Activated B cell treated with CpG ODN at 0.5 μM for 24 hours (primary cell): Measurements from ENCODE around the gene AURKAIP1. TPM values are rescaled to one million over a fixed set of nuclear protein-coding genes. Genes with fewer than 3 reads are reported as not detected.

Experiments used
- ATAC-seq: fragments of 200-7000 bp; cut with Tn5 transposase; one replicate; pipeline ENCODE4 v1.10.0; 2021; ENCODE audit warnings: low read depth, mild to moderate bottlenecking, moderate library complexity
- CTCF ChIA-PET: fragments of 350-600 bp; sonication (Branson Sonifier 250); formaldehyde crosslinking; loops from one replicate; lab custom pipeline; 2021; ENCODE audit warnings: antibody characterized with exemption; lab: Charles Lee
- POLR2A ChIA-PET: fragments of 350-600 bp; sonication (Branson Sonifier 250); formaldehyde crosslinking; loops from one replicate; lab custom pipeline; 2021; ENCODE audit warnings: antibody characterized with exemption; lab: Charles Lee
- DNase-seq: peaks from one replicate; pipeline ENCODE4 v3.0.0; 2022
- H3K27ac Mint-ChIP-seq: one replicate; pipeline ENCODE4 v1.8.0; 2020; ENCODE audit warnings: mixed read lengths
- H3K27me3 Mint-ChIP-seq: one replicate; pipeline ENCODE4 v1.8.0; 2021; ENCODE audit warnings: mixed read lengths
- H3K36me3 Mint-ChIP-seq: one replicate; pipeline ENCODE4 v1.8.0; 2021; ENCODE audit warnings: low read depth, mixed read lengths
- H3K4me1 Mint-ChIP-seq: one replicate; pipeline ENCODE4 v1.8.0; 2021; ENCODE audit warnings: mixed read lengths
- H3K4me3 Mint-ChIP-seq: one replicate; pipeline ENCODE4 v1.8.0; 2020; ENCODE audit warnings: mild to moderate bottlenecking, mixed read lengths
- H3K9me3 Mint-ChIP-seq: one replicate; pipeline ENCODE4 v1.8.0; 2020; ENCODE audit warnings: mixed read lengths
- CTCF ChIP-seq: fragments of 200-600 bp; IDR thresholded peaks from one replicate; pipeline ENCODE4 v1.8.0; 2022; ENCODE audit warnings: antibody characterized with exemption, mild to moderate bottlenecking
- intact Hi-C: fragments of 100-400 bp; cut with micrococcal nuclease; formaldehyde crosslinking; loops from one replicate; pipeline ENCODE4 v1.15.1; 2024
- total RNA-seq: library from RNA; stranded (reverse); gene quantifications from 2 replicates; pipeline ENCODE4 v1.2.3, GENCODE V29; 2022

Gene AURKAIP1
- total RNA-seq, 1 donor from 2014 or later = 91.5 TPM

GRCh38 chr1:1327291-1327690, 47.7 kb downstream of the AURKAIP1 start:
- CTCF ChIA-PET = no interaction called here

GRCh38 chr1:1326075-1326605, 48.9 kb downstream of the AURKAIP1 start:
- H3K4me1 Mint-ChIP-seq = peaks cover 54% of the 10 kb centered on the region
- intact Hi-C loops = no loop called here
- peaks cover 11% of the 10 kb centered on the region for H3K36me3 Mint-ChIP-seq
- no peak for ATAC-seq
- H3K27me3 Mint-ChIP-seq = no peaks in the 10 kb centered on the region
- DNase-seq = no peak
- POLR2A ChIA-PET = interaction anchor here (0.8 kb wide), 1 partner anchor 15 kb away, joined by 3 read pairs; no protein-coding TSS in a partner anchor
- no peak for TF ChIP-seq CTCF
- H3K9me3 Mint-ChIP-seq = no peaks in the 10 kb centered on the region
- peak overlapping the region; percentile 15 for H3K4me3 Mint-ChIP-seq
- CTCF ChIA-PET = no interaction called here
- no peak overlapping the region for H3K27ac Mint-ChIP-seq

More at GRCh38 chr1:1327291-1327690, 47.7 kb downstream of the AURKAIP1 start:
- DNase-seq = no peak
- no peak for TF ChIP-seq CTCF
- H3K27me3 Mint-ChIP-seq = no peaks in the 10 kb centered on the region
- POLR2A ChIA-PET = interaction anchor here (0.6 to 1.2 kb wide), 2 partner anchors 72 to 294 kb away, joined by 3 read pairs; partner anchors contain the start of gene CCNL2
- H3K36me3 Mint-ChIP-seq = peaks cover 9% of the 10 kb centered on the region
- intact Hi-C loops = no loop called here
- ATAC-seq = no peak
- H3K9me3 Mint-ChIP-seq = no peaks in the 10 kb centered on the region
- H3K27ac Mint-ChIP-seq = no peak overlapping the region
- H3K4me1 Mint-ChIP-seq = peaks cover 45% of the 10 kb centered on the region
- H3K4me3 Mint-ChIP-seq = no peak overlapping the region

GRCh38 chr1:1325288-1326074, 49.5 kb downstream of the AURKAIP1 start:
- Mint-ChIP-seq H3K9me3 (no peaks in the 10 kb centered on the region), H3K36me3 (peaks cover 11% of the 10 kb centered on the region), H3K4me3 (peak overlapping the region; percentile 90), H3K27ac (no peak overlapping the region), H3K27me3 (no peaks in the 10 kb centered on the region), H3K4me1 (peaks cover 49% of the 10 kb centered on the region)
- POLR2A ChIA-PET = interaction anchor here (0.8 to 1.2 kb wide), 2 partner anchors 16 to 22 kb away, joined by 3 read pairs; no protein-coding TSS in a partner anchor
- no peak for TF ChIP-seq CTCF
- DNase-seq (no peak), ATAC-seq (no peak)
- CTCF ChIA-PET = no interaction called here
- intact Hi-C loops = no loop called here

- H3K27me3 Mint-ChIP-seq = no peaks in the 10 kb centered on the region
- POLR2A ChIA-PET = interaction anchor here (0.6 to 1.2 kb wide), 2 partner anchors 23 to 505 kb away, joined by 3 to 4 read pairs; no protein-coding TSS in a partner anchor
- ATAC-seq = peak; percentile 87
Observed at GRCh38 chr1:1324524-1325287, 50.3 kb downstream of the AURKAIP1 start, which contains the start of the genes CPTP and INTS11. Gene CPTP, plus strand, starts transcription at chr1:1324802. Its CDS starts 2,109 bp downstream, at chr1:1326911. Gene INTS11, minus strand, starts transcription at chr1:1324660. Its CDS starts 52 bp downstream, at chr1:1324608.

More at GRCh38 chr1:1324524-1325287, 50.3 kb downstream of the AURKAIP1 start, which contains the start of the genes CPTP and INTS11:
- intact Hi-C loops = loop anchor here (1.0 kb wide), 3 partner anchors 16 to 51 kb away; partner anchors contain the start of genes AURKAIP1, DVL1 and PUSL1
- CTCF ChIA-PET = no interaction called here
- Mint-ChIP-seq H3K27ac (peak within 1 kb of the TSS; percentile 80), H3K4me3 (peak within 1 kb of the TSS; percentile 90), H3K4me1 (peaks cover 41% of the 10 kb centered on the region), H3K36me3 (peaks cover 16% of the 10 kb centered on the region), H3K9me3 (no peaks in the 10 kb centered on the region)
- DNase-seq = peak; percentile 91
- TF ChIP-seq CTCF = no peak
